ENCODE results near the gene YWHAE.
"Not testable (repeated sequence)": the region's sequence is repeated elsewhere in the genome, so short reads cannot be mapped to it uniquely, and the experiment has no call there.

- not testable (repeated sequence) for TF ChIP-seq CTCF (IDR thresholded peaks at IDR 0.05 in 8 of 11, conservative IDR thresholded peaks at IDR 0.05 in 3 of 11); POLR2A (IDR thresholded peaks at IDR 0.05); POLR2AphosphoS5 (IDR thresholded peaks at IDR 0.05)
Observed at GRCh38 chr17:1386675-1387190, 13.3 kb downstream of the YWHAE start.

Data from spleen (tissue), 7 donors.